SIG-M5 (cell line): ENCODE data around the gene CATSPERB.
"Not testable (repeated sequence)": the region's sequence is repeated elsewhere in the genome, so short reads cannot be mapped to it uniquely, and the experiment has no call there.

Source experiments
- DNase-seq: peaks from one replicate; lab custom pipeline; 2025; lab: John Stamatoyannopoulos, UW

Gene CATSPERB, protein sequence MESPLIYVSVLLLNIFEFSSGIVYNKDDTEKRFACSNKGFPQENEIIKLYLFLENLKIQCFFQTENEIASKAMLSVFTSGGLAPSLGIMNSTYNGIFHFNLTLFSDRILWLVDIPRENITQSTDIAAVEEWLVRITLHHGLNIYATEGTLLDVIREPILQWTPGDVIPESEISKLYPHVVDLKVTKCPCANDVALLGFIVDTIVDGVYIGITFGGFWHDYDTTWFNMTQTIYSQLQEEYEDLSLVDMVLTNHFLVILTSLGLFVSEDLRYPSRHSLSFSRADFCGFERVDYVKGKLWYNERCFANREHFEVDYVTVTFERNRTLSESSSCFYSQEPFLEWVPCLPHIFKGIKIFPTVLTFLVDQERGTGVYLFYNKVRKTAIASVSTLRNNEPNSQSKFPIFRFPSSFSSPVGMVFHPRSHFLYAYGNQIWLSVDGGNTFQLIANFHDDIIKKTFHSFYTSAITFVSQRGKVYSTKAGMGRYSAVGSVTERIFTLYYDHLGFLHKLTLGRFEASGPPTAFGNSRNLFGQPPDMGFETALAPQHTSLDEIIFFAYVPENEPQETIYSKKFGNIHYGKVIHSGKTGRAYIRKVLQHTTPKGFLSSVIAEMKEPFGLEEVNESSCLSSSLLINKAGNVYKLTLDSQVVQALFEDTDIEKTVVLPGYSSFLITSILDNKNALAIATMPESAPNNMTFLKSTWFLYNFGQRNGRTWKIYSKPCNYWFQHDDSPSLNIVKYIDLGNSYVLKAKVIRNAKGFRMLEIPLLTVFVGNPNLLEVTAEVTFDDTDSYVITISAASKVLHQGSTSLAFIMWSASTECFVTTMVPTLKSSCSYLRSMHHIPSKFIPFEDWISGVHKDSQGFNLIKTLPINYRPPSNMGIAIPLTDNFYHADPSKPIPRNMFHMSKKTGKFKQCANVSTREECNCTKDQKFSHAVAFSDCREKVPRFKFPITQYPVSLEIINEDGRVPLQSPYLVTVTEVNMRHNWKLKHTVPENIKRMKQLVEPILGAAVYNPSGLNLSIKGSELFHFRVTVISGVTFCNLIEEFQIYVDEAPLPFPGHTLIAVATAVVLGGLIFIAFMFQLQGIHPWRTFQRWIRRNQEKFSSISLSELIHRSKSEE

DNA sequence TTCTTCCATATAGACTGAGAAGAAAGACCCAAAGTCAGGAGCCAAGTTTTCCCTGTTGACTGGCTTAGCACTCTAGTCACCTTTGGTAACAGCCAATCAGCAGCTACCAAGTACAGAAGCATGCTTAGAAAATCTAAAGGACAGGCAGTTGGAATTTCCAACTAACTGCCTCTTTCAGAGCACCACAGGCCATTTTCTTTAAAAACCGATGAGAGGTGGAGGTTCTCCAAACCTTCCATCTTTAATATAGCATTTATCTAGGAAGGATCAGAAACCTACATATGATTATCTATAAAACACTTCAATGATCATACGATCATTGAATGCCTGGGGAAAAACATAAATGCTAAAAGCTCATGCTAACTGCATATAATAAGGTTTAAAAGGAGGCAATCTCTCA is at the start of gene CATSPERB:
Gene CATSPERB, minus strand, starts transcription at position 101 of the 400 bp plus-strand sequence. CDS start 2,607 bp downstream, outside the sequence.
- DNase-seq = no peak

DNA sequence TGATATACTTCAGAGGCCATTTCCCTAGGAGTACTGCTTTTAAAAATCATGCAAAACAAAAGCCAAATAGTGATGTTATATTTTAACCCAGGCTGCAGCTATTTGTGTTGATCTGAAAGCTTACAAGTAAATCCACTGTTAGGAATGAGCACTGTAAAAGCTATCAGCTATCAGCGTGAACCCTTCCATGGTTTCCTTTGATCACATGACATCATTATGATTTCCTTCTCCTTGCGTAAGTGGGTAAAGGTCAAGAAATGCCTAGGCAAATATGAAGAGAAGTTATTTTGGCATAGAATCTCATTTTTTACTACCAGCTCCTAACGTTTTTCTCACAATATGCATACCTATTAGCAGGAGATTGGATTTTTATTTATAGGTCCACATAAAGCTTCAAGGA is 48.6 kb upstream of the CATSPERB start:
- DNase-seq = no peak

DNA sequence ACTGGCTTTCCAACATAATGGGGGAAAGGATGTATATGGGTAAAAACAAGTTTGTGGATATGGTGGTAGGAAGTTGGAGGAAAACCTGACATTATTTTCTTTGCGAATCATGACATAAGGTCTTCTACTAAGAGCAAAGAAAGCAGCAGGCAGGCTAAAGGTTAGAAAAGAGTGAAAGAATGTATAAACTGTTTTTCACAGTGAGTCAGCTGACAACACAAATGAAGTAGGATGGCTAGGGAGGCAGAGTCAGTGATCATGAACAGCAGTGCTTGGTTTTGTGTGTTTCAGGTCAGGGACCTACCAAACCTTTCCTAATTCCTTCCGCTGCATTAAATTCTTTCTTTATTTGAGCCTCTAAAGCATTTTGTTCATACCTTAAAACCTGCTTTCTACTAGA is 46.3 kb upstream of the CATSPERB start:
- DNase-seq = no peak

DNA sequence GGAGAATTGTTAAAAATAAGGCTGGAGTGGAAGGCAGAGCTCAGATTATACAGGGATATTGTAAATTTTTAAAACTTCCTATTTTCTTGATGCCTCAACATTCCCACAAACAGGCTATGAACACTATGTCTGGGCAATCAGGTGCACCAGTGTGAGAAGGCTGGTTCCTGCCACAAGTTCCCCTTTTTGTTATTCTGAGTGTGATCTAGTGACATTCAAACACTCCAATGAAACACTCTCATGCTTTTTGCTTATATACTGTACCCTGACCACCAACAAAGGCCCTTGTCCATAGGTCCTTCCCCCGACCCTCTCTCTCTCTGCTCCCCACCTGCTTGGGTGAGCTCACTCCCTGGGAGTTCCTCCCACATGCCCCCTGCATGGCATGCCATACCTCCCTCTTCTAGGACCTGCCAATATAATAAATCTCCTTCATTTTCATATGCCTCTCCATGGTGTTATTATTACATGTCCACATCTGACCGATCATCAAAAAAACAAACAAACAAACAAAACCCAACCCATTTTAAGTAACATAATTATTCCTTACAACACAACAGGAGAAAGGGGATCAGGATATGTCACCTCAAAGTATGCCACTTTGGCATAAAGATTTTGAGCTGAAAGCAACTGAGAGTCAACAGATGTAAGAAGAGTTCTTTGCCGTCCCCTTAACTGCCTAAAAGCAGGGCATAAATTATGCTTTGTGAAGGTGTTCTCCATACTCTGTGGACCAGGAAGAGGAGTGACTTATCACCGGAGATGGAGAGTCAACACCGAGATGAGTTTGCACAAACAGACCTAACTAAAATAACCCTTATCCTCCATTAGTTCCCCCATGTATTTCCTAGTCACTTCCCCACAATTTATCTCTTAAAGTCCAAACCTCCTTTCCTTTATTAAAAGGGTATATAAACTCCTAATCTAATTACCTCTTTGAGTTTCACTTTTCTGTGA is 42.5 kb upstream of the CATSPERB start:
- no peak for DNase-seq

DNA sequence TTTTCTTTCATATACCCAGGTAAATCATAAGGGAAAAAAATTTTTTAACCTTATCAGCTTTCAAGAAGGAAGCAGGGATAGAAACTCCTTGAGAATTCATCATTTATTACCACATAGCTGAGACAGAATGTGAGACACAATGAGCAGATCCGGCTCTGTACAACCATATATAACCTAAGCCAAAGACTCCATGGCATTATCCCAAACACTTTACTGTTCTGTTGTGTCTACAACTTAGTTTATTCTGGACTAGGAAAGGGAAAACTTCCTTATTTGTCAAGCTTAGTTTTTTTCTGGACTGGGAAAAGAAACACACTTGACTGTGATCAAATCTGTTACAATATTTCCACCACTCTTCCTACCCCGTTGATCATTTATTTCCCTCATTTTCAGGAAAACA is 38.3 kb upstream of the CATSPERB start:
- no peak for DNase-seq

DNA sequence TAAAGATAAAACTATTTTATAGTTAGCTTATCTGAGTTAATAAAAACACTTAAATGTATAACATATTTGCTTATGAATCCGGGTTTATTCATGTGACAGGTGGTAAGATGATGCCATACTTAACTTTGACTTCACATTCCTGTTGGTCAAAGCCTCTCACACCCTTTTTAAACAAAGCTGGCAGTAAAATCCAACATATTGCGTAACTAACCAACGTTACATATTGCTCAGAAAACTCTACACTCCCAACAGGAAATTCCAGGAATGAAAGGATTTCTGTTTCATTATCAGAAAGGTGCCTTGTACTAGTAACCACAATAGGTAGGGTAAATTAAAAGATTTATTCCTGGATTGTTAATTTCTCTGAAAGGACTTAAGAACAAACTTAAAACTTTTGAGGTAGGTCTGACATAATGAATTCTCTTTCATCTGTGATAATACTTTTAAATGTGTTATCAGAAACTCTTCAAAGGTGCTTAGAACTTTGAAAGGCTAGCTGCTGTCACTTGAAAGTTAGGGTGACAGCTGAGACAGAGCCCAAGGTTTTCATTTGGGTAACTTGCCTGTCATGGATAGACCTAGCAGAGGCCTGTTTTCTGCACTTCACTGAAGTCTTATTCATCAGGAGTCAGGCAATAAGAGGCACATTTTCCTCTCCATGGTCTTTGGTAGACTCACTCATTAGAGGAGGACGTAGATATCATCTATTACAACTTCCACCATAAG is 23.8 kb upstream of the CATSPERB start:
- no peak for DNase-seq

DNA sequence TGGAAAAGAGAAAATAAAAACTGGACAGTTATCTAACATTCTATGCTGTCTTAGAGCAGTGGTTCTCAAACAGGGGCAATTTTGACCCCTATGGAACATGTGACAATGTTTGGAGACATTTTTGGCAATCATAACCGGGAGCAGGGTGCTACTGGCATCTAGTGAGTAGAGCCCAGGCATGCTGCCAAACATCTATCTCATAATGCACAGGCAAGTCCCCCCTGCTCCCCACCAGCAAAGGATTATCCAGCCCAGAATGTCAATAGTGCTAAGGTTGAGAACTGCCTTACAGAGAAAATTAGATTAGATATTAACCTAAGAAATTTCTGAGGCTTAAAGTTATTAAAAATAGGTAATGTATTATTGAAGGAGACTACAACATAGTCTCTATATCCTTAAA is 22.9 kb upstream of the CATSPERB start:
- DNase-seq = no peak

DNA sequence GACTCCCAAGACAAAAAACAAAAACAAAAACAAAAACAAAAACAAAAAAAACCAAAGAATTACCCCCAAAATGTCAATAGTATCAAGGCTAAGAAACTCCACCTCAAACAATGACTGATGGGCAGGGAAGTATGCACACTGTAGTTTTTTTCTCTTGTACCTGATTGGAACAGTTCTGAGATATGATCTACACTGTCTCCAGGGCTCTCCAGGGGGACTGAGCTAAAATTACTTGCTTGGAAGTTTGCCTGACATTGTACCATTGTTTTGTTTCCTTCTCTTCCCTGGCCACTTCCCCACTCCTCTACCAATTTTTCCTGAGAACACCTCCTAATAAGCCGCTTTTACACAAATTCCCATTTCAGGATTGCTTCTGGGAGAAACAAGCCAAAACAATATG is 22.3 kb upstream of the CATSPERB start:
- DNase-seq = no peak

DNA sequence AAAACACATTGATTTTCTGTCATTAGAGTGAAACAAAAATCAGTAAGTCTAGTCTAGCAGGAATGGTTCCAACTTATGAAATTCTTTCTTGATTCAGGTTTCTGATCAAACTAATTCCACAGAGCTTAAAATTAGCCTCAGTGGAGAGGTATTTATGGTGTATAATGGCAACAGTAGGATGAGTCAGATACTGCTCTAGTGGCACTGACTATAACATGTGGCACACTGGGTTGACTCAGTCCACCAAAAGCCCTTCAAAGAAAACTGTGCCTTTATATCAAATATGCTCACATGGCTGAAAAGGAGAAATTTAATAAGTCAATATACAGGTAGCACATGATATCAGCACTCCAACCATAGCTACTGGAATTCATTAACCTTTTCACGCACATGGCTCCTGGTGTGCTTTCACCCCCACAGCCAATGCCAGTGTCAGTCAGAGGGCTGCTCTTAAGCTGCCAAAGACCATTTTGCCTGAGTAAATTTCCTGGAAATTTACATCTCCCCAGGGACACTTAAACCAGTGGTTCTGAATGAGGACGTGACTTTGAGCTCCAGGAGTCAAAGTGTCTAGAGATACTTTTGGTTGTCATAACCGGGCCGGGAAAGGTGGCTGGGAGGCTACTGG is 21.7 kb upstream of the CATSPERB start:
- DNase-seq = no peak

DNA sequence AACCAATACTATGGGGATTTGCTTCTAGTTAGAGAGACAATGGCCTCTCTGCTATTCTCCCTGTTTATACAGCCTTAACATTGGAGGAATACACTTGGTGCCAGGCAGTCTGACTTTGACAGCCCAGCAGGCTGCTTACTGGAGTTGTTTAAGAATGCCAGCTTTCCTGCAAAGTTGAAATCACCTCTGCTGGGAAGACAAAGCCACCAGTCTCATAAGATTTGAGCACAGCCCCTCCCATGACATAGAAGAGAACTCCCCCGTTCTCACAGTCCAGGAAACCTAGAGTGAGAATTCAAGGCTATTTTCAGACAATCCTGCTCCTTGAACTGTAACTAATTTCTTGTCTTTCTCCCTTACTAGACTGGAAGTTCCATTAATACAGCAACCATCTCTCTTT is 21.1 kb upstream of the CATSPERB start:
- no peak for DNase-seq

DNA sequence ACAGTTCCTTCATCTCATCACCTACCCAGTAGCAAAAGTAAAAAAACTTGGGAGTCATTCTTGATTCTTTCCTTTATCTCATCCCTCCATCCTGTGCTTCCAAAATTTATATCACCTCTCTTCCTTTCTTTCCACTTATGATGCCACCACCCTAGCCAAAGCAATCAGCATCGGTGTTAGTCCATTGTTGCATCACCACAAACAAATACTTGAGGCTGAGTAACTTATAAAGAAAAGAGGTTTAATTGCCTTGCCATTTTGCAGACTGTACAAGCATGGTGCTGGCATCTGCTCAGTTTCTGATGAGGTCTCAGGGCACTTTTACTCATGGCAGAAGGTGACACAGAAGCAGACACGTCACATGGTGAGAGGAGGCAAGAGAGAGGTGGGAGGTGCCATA is 19.8 kb upstream of the CATSPERB start:
- no peak for DNase-seq

DNA sequence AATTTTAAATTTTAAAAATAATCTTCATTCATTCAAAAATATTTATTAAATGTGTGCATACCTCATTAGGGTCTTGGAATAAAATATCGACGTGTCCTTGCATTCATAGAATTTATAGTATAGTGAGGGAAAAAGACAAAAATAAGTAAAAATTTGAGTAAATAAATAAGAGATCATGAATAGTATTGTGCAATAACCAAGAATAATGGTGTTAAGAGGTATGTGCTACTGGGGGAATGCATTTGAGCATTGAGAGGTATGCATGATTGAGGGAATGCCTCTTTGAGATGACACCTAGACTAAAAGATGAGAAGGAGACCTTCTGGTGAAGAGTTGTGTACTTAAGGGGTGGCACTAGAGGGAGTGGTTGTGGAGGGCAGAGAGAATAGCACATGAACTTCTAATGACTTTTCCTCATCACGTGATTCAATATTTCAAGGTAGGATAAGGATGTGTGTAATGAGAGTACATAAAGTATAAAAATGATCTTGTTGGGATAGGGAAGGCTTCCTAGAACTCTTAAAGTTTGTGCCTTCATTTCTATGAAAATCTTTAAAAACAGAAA is 18.8 kb upstream of the CATSPERB start:
- no peak for DNase-seq

DNA sequence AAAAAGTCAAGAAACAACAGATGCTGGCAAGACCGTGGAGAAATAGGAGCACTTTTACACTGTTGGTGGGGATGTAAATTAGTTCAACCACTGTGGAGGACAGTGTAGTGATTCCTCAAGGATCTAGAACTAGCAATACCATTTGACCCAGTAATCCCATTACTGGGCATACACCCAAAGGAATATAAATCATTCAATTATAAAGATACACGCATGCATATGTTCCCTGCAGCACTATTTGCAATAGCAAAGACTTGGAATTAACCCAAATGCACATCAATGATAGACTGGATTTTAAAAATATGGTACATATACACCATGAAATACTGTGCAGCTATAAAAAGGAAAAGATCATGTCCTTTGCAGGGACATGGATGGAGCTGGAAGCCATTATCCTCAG is 18.0 kb upstream of the CATSPERB start:
- no peak for DNase-seq

DNA sequence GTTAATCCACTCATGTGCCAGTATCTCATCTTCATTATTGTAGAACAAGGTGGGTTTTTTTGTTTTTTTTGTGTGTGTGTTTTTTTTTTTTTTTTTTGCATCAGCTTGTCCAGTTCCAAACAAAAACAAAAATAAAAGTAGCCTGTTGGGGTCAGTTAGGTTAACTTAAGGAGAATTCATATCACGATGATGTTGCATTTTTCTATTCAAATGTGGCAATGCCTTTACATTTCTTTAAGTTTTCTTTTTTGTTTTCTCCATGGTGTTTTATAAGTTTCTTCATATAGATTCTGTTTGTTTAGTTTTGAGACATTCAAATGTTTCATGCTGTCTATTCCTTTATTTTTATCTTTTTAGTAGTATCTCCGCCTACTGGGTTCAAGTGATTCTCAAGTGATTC is 16.2 kb upstream of the CATSPERB start:
- DNase-seq = no peak

DNA sequence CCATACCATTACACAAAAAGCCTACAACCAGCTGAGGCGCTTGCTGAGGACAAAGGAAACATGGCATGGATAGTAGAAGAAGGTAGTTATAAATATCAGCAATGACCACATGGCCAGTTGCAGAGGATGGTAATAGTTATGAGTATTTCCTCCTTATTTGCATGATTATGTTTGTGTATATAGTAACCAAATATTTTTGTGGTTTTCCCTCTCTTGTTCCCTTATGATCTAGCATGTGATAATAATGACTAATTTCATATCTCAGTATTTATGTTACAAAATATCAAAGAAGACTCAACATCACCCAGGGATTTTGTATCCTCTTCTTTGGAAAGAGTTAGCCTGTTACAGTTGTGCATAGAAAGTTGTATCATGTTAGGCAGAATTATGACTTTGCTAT is 13.5 kb upstream of the CATSPERB start:
- DNase-seq = no peak

DNA sequence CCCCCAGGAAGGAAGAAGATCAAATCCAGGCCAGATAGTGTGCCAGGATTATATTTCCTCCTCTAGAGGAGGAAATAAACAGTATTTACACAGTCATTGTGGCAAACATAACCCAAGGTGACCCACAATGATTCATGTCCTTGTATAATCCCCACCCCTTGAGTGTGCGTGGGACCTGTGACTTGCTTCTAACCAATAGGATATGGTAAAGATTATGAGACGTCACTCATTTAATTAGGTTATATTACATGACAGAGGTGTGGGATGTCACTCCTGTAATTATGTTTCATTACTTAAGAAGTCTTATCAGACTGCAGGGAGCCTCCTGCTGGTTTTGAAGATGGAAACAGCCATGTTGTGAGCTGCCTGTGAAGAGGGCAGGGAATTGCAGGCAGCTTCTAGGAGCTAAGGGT is 12.2 kb upstream of the CATSPERB start:
- DNase-seq = no peak

DNA sequence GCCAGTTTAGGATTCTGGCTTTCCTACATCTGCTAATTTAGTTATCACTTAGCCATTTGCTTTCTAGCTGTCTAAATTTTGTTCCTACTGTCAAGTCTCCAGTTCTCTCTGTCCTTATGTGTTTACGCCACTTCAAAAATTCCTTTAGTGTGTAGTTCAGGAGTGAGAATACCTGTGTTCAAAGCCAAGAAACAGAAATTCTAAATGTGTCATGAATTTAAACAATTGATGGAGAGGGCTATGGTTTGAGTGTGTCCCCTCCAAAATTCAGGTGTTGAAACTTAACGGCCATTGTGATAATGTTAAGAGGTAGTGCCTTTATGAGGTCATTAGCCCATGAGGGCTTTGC is 11.4 kb upstream of the CATSPERB start:
- no peak for DNase-seq

DNA sequence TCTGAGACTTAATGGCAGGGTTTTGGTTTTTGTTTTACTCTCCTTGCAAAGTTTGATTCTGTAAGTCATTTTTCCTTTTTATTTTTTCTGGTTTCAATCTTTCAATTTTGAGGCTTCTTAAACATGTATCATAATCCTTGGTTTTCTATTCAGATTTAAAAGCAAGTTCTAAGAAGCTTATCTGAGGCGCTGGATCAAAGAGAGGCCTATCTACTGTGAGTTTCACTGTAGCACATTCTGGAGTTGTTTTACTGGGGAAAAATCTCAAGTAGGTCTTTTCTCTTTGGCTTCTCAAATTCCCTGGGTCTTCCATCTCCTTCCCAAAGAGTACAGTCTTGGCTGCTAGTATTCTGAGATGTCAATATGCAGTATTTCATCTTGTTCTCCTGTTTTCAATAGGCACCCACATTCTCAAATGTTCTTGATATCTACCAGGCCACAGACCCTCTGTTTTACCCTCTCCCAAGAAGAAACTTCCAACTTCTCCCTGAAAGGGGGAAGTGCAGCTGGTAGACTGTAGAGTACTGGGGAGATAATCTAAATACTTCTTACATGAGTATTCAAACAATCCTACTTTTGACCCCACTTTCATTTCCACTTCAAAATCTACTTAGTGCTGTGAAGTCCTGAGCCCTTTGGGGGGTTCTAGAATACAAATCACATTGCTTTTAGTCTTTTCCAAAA is 10.9 kb upstream of the CATSPERB start:
- DNase-seq = no peak

DNA sequence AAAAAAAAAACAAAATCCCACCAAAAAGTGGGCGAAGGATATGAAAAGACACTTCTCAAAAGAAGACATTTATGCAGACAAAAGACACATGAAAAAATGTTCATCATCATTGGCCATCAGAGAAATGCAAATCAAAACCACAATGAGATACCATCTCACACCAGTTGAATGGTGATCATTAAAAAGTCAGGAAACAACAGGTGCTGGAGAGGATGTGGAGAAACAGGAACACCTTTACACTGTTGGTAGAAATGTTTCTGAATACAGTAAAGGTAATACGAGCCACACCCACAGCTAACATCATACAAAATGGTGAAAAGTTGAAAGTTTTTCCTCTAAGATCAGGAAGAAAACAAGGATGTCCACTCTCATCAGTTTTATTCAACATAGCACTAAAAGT is 8.0 kb upstream of the CATSPERB start:
- not testable (repeated sequence) for DNase-seq

DNA sequence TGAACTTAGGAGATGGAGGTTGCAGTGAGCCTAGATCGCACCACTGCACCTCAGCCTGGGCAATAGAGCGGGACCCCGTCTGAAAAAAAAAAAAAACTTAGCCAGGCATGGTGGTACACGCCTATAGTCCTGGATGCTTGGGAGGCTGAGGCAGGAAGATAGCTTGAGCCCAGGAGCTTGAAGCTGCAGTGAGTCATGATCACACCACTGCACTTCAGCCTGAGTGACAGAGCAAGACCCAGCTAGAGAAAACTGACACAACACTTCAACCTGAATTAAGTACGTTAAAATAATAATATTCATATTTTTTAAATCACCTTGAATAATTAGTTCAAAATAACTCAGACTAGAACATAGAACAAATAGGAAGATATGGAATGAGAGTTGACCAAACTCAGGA is 5.7 kb upstream of the CATSPERB start:
- DNase-seq = no peak
